DMS153 (cell line): ENCODE results near the gene RNASET2.
"Not testable (repeated sequence)": the region's sequence is repeated elsewhere in the genome, so short reads cannot be mapped to it uniquely, and the experiment has no call there.

Experiments used
- DNase-seq: peaks from one replicate; lab custom pipeline; 2025; lab: John Stamatoyannopoulos, UW

Gene RNASET2

DNA sequence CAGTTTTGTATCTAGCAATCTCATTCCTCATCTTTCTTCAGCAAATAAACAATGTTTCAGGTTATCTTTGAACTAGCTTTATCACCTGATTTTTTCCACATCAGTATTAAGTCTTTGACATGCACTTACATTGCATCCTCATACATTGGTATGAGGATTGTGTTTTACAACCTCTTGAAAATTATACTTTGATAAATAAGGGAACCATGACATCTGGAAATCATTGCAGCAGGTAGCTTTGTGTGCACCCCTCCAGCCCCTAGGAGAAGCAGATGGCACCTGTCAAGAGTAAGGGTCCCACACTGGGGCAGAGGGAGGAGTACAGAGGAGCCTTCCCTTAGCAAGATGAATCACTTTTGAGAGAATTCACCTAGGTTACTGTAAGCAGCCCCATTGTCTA lies 13.7 kb upstream of the RNASET2 start:
- DNase-seq, result no peak

DNA sequence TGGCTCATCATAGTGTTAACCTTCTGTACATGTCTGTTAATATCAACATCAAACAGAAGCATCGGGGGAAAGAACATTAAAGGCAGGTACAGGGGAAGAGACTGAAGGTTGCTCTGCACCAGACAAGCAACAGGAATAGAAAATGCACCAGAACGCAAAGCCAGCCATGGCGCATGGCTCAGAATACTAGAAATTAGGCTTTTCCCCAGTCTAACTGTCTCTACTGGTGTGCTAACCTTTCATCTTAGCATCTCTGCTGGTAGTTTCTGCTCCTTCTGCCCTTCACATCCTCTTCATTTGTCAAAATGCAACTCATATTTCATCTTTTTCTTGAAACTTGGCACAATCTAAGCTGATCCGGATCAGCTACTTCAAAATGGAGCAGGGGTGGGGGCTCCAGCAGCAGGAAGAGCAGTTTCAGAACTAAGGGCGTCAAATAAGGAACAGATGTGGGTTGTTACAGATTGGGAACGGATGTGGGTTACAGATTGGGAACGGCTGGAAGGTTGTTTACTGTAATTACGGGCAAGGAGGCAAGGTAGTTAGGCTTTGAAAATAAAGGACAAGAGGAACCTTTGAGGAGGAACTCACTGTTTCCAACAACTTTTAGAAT lies 13.1 kb upstream of the RNASET2 start:
- DNase-seq, result no peak

DNA sequence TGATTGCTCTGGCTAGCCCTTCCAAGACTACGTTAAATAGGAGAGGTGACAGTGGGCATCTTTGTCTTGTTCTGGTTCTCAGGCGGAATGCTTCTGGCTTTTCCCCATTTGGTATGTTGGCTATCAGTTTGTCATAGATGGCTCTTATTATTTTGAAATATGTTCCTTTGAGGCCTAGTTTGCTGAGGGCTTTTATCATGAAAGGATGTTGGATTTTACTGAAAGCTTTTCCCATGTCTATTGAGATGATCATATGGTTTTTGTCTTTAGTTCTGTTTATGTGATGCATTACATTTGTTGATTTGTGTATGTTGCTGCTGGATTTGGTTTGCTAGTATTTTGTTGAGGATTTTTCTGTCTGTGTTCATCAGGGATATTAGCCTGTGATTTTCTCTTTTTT lies 9.9 kb upstream of the RNASET2 start:
- no peak for DNase-seq

DNA sequence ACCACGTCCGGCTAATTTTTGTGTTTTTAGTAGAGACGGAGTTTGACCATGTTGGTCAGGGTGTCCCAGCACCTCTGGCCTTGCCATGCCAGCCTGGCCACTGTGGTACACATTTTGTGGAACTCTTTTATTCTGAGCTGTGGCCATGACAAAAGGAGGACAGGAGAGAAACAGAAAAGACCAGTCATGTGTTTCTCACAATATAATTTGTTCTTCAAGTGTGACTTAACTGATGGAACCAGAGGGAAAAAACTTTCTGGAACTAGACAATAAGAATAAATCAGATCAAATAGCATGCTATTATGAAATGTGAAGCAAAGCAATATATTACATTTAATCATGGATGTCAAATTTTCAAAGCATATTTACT lies 4.2 kb upstream of the RNASET2 start:
- DNase-seq, result no peak

DNA sequence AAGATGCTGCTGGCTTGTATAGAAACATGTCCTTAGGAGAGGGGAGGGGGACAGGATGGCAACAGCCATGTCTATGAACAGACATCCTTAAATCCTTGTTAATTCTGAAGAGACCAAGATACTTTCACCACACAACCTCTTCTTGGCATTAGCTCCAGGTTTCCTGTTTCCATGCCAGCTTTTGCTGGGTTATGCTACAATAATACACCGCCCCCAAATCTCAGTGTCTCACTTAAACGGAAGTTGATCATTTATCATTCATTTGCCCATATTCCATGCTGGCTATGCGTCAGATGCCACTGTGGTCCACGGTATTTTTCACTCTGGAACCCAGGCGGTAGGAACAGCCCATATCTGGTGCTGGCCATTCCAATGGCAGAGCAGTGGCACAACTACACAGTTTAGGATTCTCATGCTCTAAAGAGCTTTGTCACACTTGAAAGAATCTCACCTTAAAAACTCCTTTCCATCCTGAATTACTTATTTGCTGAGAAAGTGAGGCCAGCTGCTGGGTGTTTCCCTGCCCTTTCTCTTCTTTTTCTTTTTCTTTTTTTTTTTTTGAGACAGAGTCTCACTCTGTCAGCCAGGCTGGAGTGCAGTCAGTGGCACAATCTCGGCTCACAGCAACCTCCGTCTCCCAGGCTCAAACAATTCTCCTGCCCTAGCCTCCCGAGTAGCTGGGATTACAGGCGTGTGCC lies 3.7 kb upstream of the RNASET2 start:
- DNase-seq, result no peak

DNA sequence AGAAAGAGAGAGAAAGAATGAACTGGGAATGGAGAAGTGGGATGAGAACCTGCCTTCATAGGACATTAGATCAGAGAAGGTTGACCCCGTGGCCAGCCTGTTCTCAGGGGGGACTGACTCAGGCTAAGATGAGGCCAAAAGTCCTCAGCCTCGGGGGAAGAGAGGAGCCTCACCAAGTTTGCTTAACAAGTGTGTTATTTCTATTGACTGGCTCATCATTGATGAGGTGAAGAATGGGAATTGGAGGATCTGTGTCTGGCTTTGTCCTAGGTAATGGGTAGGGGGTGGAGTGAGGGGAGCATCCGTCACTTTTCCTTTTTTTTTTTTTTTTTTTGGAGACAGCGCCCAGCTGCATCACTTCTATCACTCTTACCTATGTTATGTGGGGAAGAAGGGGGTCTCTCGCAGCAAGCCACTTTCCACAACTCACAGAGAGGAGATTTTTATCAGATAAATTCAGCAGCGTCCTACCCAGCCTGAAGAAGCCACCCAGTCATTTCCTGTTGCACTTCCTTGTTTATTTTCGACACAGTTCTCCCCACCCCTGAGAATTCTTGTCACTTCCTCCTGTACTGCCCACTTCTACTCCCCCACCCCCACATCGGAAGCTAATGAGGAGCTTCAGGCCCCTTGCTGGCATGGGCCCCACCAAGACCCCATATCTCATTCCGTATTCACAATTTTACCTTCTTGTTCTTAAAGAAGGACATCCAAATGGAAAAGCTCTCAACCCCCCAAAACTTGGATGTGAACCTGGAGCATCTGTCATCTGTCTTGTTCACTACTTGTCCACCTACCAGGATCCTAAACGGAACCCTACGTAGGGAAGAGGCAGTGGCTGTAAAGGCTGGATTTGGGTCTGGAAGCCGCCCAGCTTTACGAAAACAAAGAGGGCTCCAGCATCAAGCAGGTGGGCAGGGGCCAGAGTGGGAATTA lies 2.8 kb upstream of the RNASET2 start:
- peak; percentile 6 for DNase-seq

DNA sequence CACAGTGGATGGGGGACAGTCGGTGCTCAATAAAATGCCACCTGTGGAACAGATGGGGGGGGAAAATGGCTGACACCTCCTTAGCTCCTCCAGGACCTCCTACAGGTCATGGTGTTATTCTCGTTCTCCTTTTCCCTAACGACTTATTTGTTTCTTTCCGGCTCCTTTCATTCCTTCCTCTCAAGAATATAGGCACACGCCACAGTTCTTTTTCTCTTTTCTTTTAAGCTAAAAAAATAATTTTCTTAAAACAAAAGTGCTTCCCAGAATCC lies 1.4 kb upstream of the RNASET2 start:
- no peak for DNase-seq

DNA sequence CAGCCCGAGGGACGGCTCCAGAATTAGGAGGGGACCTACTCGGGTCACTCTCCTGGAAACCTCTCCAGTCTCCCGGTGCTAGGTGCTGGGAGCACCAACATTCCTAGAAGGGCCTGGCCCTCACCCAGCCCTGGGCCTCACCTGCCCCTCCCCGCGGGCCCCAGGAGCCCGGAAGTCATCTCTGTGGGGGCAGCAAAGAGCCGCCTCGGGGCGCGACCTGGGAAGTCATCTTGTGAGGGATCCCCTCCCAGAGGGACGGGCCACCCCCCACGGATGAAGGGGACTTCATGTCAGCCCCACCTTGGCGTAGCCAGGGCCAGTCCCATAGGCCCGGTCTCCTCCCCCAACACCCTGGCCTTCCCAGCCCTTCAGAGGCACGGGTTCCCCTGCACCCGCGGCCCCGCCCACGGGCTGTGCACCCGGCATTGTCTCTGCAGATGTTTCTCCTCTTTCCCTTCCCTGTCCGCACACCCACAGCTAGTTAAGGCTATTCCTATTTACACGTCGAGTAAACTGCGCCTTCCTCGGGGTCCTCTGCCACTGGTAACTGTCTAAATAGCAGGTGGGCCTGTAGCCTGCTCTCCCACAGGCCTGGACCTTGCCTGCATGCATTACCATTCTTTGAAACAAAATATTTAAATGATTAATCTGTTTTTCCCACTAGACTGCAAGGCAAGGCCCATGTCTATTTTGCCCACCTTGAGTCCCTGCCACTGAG lies 896 bp upstream of the RNASET2 start:
- DNase-seq, result peak; percentile 44

DNA sequence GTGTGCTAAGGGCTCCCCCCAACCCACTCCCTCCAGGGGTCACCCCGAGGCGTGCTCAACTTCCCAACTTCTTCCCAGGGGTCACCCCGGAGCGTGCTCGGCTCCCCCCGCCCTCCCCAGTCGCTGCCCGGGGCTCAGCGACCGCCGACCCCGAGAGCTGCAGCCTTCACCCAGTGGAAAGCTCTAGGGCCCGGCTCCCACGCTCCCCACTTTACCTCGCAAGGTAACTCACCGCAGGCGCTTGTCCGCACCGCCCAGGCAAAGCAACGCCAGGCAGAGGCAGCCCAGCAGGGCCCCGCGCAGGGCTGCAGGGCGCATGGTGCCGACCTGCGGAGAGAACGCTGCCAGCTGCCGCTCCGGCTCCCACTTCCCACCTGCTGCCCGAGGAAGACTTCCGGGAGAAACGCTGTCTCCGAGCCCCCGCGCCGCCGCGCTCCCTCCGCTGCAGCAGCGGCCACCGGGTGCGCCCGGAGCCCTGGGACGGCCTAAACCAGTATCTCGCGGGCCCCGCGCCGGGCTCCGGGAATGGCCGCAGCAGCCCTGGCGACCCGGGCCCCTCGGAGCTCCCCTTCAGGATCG lies 396 bp downstream of the RNASET2 start:
- no peak for DNase-seq

DNA sequence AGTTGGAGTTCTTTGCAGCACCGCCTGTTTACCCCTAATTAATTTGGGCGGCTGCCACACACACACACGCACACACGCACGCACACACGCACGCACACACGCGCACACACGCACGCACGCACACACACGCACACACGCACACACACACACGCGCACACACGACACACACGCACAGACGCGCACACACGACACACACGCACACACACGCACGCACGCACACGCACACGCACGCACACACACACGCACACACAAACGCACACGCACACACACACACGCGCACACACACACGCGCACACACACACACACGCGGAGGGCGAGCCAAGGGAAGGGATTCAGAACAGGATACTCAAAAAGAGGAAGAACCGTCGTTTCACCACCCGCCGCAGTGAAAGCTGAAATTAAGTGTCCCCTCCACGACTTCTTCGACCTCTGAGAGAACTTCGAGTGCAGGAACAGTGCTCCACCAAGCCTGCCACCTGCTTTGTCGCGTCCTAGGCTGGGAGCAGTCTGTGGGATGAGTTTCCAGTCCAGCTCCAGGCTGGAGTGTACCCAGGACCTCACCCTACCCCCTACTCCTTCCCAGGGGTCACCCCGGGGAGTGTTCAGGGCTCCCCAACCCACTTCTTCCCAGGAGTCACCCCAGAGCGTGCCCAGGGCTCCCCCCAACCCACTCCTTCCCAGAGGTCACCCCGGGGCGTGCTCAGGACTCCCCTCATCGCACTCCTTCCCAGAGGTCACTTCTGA lies 1.1 kb downstream of the RNASET2 start:
- DNase-seq, result no peak

DNA sequence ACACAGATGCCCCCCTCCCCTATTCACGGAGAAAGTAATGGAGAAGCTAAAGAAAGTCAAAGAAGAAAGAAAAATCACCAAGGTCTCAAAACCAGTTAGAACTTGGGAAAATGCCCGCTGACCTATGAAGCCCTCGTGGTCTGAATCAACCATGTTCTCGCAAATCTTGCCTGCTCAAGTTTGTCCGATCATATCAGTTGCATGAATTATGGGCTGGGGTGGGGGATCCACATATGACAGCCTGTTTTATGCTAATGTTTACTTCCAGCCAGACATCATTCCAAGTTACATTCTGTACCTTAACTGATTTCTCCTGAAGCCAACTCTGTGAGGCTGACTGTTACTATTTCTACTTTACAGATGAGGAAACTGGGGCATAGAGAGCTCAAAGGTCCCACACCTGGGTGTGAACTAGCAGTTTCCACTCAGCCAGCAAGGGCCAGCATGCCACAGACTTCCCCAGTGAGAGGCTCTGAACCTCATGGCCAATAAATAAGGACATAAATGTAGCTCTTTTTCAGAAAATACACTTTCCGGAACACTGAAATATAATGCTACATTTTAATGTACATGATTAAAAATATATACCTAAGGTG lies 2.1 kb downstream of the RNASET2 start:
- DNase-seq, result no peak

DNA sequence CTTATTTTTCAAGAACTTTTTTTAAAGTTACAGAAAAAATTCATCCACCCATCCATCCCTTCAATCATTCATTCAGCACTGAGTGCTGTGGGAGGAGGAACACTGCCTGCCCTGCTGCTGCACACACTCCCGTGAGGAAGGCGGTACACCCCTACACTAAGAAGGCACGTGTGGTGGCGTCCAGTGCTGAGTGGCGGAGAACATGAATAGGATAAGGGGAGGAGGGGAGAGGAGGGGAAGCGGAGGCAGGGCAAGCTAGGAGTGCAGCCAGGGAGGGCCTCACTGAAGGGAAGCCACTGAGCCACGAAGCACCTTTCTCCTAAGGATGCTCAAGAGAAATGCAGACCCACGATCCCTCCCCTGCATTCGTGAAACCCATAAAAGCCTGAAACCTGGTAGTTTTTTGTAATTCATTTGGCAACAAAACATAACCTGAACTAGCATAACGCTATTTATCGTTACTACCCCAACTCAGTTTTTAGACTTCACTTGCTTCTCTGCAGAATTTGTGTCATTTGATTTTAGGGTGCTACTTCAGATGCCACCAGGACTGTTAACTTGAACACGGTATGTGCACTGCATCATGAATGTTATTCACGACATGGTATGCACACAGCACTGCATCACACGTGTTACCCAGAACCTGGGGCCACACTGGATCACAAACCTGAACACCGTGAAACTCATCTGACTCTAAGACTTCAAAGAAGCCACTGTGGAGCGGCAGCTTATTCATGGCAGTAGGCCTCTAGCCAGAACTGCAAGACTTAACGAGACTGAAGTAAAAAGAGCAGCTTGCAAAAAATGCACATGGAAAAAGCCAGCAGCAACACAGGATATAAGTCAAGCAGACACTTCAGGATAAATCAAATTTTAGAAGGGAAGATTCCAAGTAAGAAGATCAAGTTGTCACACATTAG lies 3.5 kb downstream of the RNASET2 start:
- no peak for DNase-seq

DNA sequence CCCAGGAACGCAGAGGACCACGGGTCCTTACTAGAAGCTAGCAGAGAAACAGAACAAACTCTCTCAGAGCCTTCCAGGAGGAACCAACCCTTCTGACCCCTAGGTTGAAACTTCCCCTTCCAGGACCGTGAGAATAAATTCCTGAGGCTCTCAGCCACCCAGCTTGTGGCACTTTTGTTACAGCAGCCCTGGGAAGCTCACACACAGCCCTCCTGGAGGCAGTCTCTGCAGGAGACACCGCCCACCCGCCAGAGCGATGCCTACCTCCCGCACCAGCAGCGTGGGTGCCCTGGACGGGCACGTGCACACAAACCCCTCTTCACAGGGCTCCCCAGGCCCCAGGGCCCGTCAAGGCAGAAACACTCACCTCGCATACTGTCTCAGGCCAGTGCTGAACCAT lies 4.2 kb downstream of the RNASET2 start:
- no peak for DNase-seq

DNA sequence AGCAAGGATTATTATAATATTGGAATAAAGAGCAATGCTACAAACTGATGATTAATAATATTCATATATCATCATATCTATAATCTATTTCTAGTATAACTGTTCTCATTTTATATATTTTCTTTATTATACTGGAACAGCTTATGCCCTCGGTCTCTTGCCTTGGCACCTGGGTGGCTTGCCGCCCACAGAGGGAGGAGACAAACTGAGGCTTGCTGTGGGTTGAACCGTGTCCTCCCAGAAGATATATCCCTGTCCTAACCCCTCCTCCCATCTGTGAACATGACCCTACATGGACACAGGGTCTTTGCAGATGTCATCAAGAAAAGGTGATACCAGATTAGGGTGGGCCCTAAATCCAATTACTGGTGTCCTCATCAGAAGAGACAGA lies 4.7 kb downstream of the RNASET2 start:
- no peak for DNase-seq

DNA sequence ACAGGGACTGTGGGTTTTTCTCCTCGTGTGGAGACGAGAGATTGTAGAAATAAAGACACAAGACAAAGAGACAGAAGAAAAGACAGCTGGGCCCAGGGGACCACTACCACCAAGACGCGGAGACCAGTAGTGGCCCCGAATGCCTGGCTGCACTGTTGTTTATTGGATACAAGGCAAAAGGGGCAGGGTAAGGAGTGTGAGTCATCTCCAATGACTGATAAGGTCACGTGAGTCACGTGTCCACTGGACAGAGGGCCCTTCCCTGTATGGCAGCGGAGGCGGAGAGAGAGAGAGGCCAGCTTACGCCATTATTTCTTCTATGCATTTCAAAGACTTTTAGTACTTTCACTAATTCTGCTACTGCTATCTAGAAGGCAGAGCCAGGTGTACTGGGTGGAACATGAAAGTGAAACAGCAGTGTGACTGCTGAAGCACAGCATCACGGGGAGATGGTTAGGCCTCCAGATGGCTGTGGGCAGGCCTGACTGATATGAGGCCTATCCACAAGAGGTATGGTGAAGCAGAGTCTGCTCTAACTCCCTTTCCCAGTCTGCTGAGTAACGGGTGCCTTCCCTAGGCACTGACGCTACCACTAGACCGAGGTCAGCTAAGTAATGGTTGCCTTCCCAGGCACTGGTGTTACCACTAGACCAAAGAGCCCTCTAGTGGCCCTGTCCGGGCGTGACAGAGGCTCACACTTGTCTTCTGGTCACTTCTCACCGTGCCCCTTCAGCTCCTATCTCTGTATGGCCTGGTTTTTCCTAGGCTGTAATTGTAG lies 5.3 kb downstream of the RNASET2 start:
- DNase-seq, result peak; percentile 30

DNA sequence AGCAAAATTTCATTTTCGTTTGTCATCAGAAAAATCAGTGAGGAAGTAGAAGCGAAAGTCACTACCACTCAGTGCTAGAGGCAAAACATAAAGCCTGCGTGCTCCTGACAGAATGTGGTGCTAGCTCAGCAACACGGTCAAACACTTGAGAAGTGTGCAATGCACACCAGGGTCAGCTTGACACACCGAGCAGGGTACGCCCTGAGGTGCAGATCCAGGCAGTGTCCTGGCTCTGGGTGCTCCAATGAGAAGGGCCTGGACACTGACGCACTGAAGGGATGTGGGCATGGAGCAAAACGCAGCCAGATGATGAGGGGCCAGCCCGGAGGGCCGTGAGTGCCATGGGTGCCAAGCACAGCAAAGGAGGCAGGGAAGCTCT lies 5.9 kb downstream of the RNASET2 start:
- no peak for DNase-seq

DNA sequence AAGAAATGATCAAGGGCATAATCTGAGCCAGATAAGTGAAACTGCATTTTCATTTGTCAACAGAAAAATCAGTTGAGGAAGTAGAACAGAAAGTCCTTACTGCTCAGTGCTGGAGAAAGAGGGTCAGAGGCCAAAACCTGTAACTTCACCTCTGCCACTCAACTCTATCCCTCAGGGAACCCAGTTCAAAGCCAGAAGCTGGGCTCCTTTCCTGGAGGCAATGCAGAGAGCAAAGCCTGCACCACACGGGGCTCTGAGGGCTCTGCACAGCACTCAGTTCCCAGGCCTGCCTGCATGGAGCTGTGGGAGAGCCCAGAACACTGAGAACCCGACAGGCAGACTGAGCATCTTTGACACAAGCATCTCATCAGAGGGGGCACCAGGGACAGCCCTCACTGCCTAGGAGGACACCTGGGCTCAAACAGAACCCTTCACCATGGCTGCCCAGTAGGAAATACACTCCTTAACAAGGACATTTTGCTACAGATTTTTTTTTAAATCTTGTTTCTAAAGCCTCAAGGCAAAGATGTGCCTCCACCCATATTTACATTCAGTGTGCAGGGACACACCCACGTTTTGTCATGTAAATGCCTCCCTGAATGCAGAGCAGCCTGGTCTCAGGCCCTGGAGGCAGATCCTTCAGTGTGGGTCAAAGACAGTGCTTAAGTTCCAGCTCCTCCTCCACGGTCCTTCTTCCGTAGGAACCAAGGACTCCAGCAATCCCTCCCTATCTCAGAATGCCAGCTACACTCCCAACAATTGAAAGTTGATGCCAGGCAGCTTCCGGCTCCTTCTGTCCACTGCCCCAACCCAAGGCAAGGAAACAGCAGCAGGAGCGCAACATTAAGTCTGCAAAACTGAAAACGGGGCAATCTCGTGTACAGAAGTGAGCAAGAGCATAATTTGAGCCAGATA lies 6.6 kb downstream of the RNASET2 start:
- DNase-seq, result no peak

DNA sequence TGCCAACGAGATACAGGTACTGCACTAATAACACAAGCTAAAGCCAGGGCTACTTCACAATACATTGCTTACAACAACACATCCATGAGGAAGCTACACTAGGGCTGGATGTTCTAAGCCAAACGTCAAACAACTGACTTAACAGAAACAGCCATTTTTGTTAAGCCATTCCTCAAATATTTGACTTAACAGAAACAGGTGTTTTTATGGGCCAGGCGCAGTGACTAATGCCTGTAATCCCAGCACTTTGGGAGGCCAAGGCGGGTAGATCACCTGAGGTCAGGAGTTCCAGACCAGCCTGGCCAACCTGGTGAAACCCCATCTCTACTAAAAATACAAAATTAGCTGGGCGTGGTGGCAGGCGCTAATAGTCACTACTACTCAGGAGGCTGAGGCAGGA lies 7.6 kb downstream of the RNASET2 start:
- not testable (repeated sequence) for DNase-seq
